Keratinocyte (primary cell): ENCODE results near the gene GALNT7. TPM values are rescaled to one million over a fixed set of nuclear protein-coding genes. Genes with fewer than 3 reads are reported as not detected.

Source experiments
- DNase-seq: peaks from one replicate; pipeline ENCODE4 v3.0.0-alpha.2; 2011; ENCODE audit warnings: low read depth, missing footprints, low spot score
- FAIRE-seq: peaks from 2 replicates; lab custom pipeline; 2011; peaks lifted over from hg19 to GRCh38; lab: Jason Lieb, UNC
- H2AFZ ChIP-seq: 2 replicates; pipeline ENCODE4 v1.6.0; 2012; ENCODE audit warnings: low read length, control low read depth, inconsistent platforms; ENCODE audit not compliant: control insufficient read depth
- H3K27ac ChIP-seq: 2 replicates; pipeline ENCODE4 v1.5.1; 2011; ENCODE audit warnings: low read length; ENCODE audit not compliant: control insufficient read depth, insufficient read depth
- H3K27me3 ChIP-seq: 3 replicates; pipeline ENCODE4 v1.6.0; 2011; ENCODE audit warnings: low read length; ENCODE audit not compliant: control insufficient read depth, insufficient read depth; ENCODE audit errors: extremely low read depth
- H3K36me3 ChIP-seq, 2 experiments: 2 replicates in 1 of 2; 3 replicates in 1 of 2; pipeline ENCODE4 v1.5.1; 2011; ENCODE audit warnings: low read length in 2 of 2, mild to moderate bottlenecking in 1 of 2; ENCODE audit not compliant: control insufficient read depth in 2 of 2, insufficient read depth in 2 of 2; ENCODE audit errors: extremely low read depth in 1 of 2
- H3K4me1 ChIP-seq: 3 replicates; pipeline ENCODE4 v1.5.1; 2011; ENCODE audit warnings: low read length; ENCODE audit not compliant: control insufficient read depth, insufficient read depth; ENCODE audit errors: extremely low read depth
- H3K4me2 ChIP-seq: 3 replicates; pipeline ENCODE4 v1.6.0; 2011; ENCODE audit warnings: low read depth, low read length; ENCODE audit not compliant: control insufficient read depth, insufficient read depth; ENCODE audit errors: extremely low read depth
- H3K4me3 ChIP-seq, 3 experiments: fragments of 200-600 bp in 1 of 3; sonication (generic) in 1 of 3; 2 replicates in 2 of 3; 3 replicates in 1 of 3; pipeline ENCODE4 v1.5.1; 2011 to 2016; ENCODE audit warnings: low read length in 3 of 3, mild to moderate bottlenecking in 3 of 3, control low read depth in 2 of 3, inconsistent platforms in 1 of 3, low read depth in 1 of 3, mixed read lengths in 1 of 3, mixed run types in 1 of 3, moderate library complexity in 1 of 3; ENCODE audit not compliant: control insufficient read depth in 2 of 3, insufficient read depth in 2 of 3; ENCODE audit errors: extremely low read depth in 1 of 3
- H3K79me2 ChIP-seq: 2 replicates; pipeline ENCODE4 v1.6.0; 2012; ENCODE audit warnings: low read length; ENCODE audit not compliant: control insufficient read depth, insufficient read depth
- H3K9ac ChIP-seq: 3 replicates; pipeline ENCODE4 v1.6.0; 2011; ENCODE audit warnings: low read length; ENCODE audit not compliant: control insufficient read depth, insufficient read depth; ENCODE audit errors: extremely low read depth
- H3K9me1 ChIP-seq: 3 replicates; pipeline ENCODE4 v1.6.0; 2011; ENCODE audit warnings: low read length; ENCODE audit not compliant: control insufficient read depth, insufficient read depth; ENCODE audit errors: extremely low read depth
- H3K9me3 ChIP-seq: 2 replicates; pipeline ENCODE4 v1.5.1; 2012; ENCODE audit warnings: low read depth, low read length; ENCODE audit not compliant: control insufficient read depth
- H4K20me1 ChIP-seq: 3 replicates; pipeline ENCODE4 v1.6.0; 2011; ENCODE audit warnings: low read length; ENCODE audit not compliant: control insufficient read depth, insufficient read depth; ENCODE audit errors: extremely low read depth
- EZH2 ChIP-seq: IDR thresholded peaks from one replicate; pipeline ENCODE4 v1.6.1; 2012; ENCODE audit warnings: inconsistent platforms, mild to moderate bottlenecking, low read length, moderate library complexity
- dilution Hi-C: fragments of 300-500 bp; cut with MboI; formaldehyde crosslinking; loops from one replicate; pipeline ENCODE4 v1.7.0; 2020; ENCODE audit warnings: low sequenced_read_pairs; ENCODE audit not compliant: extremely low pct_ligation_motif_present
- polyA plus RNA-seq, 5 experiments: library from polyadenylated mRNA; depleted of rRNA in 3 of 5; stranded (reverse) in 3 of 5; stranded (forward) in 1 of 5; unstranded in 1 of 5; fragments of >200 nt; gene quantifications; 1 replicate in 1 of 5; 2 replicates in 3 of 5; 3 replicates in 1 of 5; pipeline versions ENCODE4 v1.2.1 to v1.2.3, GENCODE V29; 2011 to 2012; ENCODE audit warnings: missing spikeins in 2 of 5, low read depth in 1 of 5, low replicate concordance in 1 of 5
- TF ChIP-seq, protein P1 (sequence below), 3 experiments: IDR thresholded peaks in 1 of 3; conservative IDR thresholded peaks in 1 of 3; optimal IDR thresholded peaks in 1 of 3; 2 replicates in 2 of 3; 3 replicates in 1 of 3; pipeline versions ENCODE3 to v1.5.1; 2011; ENCODE audit warnings: low read length in 3 of 3, mild to moderate bottlenecking in 3 of 3, moderate library complexity in 2 of 3, control low read depth in 1 of 3, inconsistent platforms in 1 of 3; ENCODE audit not compliant: insufficient read depth in 2 of 3; ENCODE audit errors: extremely low read depth in 1 of 3

Gene GALNT7
- polyA plus RNA-seq, 1 donor (not counting 4 experiments of a cell fraction or from before 2014, with no cell fraction given) = 28.8 TPM

DNA sequence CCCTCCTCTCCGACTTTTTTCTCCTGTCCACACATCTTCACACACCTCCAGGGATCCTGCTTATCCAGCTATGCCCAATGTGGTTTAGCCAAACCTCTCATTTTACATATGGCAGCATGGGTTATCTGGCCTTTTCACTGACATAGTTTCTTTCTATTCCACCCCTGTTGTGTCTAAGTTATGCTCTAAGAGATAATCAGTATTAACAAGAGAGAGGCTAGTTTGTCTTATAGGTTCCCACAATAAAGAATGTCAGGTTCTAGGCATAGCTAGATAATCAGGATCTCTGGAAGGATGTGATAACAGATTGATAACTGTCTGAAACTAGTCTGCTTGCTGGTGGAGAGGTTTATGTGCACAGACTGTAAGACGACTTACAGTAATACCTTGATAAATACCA is 7.7 kb upstream of the GALNT7 start:
- no peaks in the 10 kb centered on the region for H4K20me1 ChIP-seq
- no peak for DNase-seq
- TF ChIP-seq, protein P1, sequence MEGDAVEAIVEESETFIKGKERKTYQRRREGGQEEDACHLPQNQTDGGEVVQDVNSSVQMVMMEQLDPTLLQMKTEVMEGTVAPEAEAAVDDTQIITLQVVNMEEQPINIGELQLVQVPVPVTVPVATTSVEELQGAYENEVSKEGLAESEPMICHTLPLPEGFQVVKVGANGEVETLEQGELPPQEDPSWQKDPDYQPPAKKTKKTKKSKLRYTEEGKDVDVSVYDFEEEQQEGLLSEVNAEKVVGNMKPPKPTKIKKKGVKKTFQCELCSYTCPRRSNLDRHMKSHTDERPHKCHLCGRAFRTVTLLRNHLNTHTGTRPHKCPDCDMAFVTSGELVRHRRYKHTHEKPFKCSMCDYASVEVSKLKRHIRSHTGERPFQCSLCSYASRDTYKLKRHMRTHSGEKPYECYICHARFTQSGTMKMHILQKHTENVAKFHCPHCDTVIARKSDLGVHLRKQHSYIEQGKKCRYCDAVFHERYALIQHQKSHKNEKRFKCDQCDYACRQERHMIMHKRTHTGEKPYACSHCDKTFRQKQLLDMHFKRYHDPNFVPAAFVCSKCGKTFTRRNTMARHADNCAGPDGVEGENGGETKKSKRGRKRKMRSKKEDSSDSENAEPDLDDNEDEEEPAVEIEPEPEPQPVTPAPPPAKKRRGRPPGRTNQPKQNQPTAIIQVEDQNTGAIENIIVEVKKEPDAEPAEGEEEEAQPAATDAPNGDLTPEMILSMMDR (optimal IDR thresholded peaks at IDR 0.05 in 1 of 3, IDR thresholded peaks at IDR 0.05 in 1 of 3, conservative IDR thresholded peaks at IDR 0.05 in 1 of 3; ENCODE audit: extremely low read depth in 1 of 3, insufficient read depth in 2 of 3, low read length in 3 of 3) = no peak
- TF ChIP-seq EZH2 = no peak
- dilution Hi-C loops = no loop called here
- H3K4me3 ChIP-seq = no peak overlapping the region
- H3K4me1 ChIP-seq = no peaks in the 10 kb centered on the region
- H3K4me2 ChIP-seq = no peak overlapping the region
- no peak overlapping the region for H3K27ac ChIP-seq
- H3K9me1 ChIP-seq = no peaks in the 10 kb centered on the region
- H3K9ac ChIP-seq = no peak overlapping the region
- no peak overlapping the region for H2AFZ ChIP-seq
- no peaks in the 10 kb centered on the region for H3K9me3 ChIP-seq
- H3K79me2 ChIP-seq = no peaks in the 10 kb centered on the region
- no peaks in the 10 kb centered on the region for H3K27me3 ChIP-seq
- H3K36me3 ChIP-seq = peaks cover 0 to 6% of the 10 kb centered on the region in 2 experiments
- no peak for FAIRE-seq

DNA sequence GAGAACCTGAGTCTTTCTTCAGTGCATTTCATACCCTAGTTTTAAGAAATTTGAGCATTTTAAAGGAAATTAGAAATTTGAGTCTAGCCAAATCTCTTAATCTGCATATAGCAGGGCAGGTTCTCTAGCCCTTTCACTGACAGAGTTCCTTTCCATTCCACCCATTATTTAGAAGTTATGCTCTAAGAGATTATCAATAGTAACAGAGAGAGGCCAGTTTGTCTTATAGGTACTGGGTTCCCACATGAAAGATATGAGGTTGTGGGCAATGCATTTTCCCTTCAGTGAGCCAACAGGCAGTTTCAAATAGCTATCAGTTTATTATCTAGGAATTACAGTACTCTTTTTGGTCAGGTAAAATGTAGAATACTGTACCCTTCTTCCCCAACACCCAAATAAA is 7.3 kb upstream of the GALNT7 start:
- Histone ChIP-seq H3K4me2 (no peak overlapping the region), H3K9ac (no peak overlapping the region), H3K9me1 (no peaks in the 10 kb centered on the region), H3K9me3 (no peaks in the 10 kb centered on the region), H3K27ac (no peak overlapping the region), H3K27me3 (no peaks in the 10 kb centered on the region), H3K4me3 (no peak overlapping the region), H2AFZ (no peak overlapping the region), H3K79me2 (no peaks in the 10 kb centered on the region), H3K36me3 (peaks cover 0 to 6% of the 10 kb centered on the region in 2 experiments), H4K20me1 (no peaks in the 10 kb centered on the region), H3K4me1 (no peaks in the 10 kb centered on the region)
- TF ChIP-seq, protein P1 (optimal IDR thresholded peaks at IDR 0.05 in 1 of 3, IDR thresholded peaks at IDR 0.05 in 1 of 3, conservative IDR thresholded peaks at IDR 0.05 in 1 of 3; ENCODE audit: extremely low read depth in 1 of 3, insufficient read depth in 2 of 3, low read length in 3 of 3) = no peak
- no peak for TF ChIP-seq EZH2
- FAIRE-seq (no peak), DNase-seq (no peak)
- dilution Hi-C loops = no loop called here
